NAMALWA (cell line): ENCODE measurements around the gene NDUFC1.
"Not testable (repeated sequence)": the region's sequence is repeated elsewhere in the genome, so short reads cannot be mapped to it uniquely, and the experiment has no call there.

Experiments
- DNase-seq: peaks from one replicate; pipeline ENCODE4 v3.0.0-alpha.2; 2015; ENCODE audit warnings: low spot score

The NDUFC1 gene

GRCh38 chr4:139301821-139302611, at the start of gene NDUFC1:
Gene NDUFC1 (minus strand): TSS chr4:139302477. CDS start chr4:139295798, 6,679 bp downstream.
- DNase-seq, result peak; percentile 86

DNA sequence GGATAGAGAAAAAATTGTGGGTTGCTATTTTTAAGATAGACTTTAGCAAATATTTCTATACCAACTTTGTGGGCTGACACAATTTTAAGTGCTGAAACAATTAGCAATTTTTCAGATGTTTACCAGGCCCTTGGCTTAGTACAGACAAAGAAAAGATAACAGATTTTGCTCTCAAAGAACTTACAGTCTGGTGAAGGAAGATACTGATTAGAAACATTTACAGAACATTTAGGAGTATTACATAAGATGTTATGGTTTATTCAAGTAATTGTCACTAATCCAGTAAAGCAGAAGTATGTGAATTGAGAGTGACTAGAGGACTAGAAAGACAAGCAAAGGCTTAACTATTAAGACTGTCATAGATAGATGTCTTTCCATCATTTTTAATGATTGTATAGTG, 35.3 kb upstream of the NDUFC1 start:
- no peak for DNase-seq

DNA sequence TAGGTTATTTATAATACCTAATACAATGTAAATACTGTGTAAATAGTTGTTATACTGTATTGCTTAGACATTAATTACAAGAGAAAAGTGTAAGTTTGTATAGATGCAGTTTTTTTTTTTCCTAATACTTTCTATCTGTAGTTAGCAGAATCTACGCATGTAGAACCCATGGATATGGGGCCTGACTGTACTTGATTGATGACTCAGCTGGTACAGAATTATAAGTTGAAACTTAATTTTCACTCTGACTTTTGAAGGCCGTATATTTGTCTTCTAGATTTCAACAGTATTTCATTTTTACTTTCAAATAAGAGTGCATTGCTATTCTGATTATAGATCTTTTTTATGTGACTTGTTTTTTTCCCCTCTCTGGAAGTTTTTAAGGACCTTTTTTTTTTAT, 30.8 kb upstream of the NDUFC1 start:
- no peak for DNase-seq

GRCh38 chr4:139331185-139331584, 28.9 kb upstream of the NDUFC1 start:
- DNase-seq, result no peak

DNA sequence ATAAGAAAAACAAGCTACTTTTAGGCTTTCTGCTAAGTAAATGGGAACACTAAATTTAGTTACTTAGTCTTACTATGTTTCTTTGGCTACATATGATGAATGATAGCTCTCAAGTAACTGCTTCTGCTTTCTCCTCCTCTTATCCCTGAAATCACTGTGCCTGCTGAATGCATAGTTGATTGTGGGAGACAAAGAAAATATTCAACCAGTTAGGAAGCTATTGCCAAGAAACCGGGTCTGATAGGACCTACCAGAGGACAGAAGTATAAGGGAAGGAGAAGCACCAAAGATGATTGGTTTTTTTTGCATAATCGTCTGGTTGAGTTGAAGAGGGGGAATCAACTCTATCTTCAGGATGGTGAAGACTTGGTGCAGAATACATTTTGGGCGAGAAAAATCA, 28.0 kb upstream of the NDUFC1 start:
- no peak for DNase-seq

GRCh38 chr4:139329665-139330200, 27.5 kb upstream of the NDUFC1 start:
- no peak for DNase-seq

DNA sequence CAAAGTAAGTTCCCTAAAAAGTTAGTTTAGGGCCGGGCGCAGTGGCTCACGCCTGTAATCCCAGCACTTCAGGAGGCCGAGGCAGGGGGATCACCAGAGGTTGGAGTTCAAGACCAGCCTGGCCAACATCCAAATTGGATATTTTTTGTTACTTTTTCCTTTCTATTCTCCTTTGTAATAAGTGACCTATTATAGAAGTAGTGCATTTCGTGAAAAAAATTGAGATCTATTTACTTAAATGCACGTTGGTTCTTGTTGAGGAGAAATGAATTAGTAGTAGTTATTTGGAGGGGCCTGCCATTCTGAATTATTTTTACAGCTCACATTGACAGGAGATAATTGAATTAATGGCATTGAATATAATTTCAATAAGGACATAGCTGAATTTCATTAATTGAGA, 22.3 kb upstream of the NDUFC1 start:
- DNase-seq, result no peak

DNA sequence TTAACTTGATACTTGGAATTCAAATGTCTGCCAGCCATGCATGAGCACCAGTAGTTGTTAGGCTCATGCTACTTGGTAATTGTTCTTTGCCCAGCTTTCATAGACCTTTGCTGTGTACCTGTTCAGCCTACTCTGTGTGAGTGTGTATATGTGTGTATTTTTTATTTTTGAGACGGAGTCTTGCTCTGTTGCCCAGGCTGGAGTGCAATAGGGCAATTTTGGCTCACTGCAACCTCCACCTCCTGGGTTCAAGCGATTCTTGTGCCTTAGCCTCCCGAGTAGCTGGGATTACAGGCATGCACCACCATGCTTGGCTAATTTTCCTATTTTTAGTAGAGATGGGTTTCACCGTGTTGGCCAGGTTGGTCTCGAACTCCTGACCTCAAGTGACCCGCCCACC, 20.3 kb upstream of the NDUFC1 start:
- not testable (repeated sequence) for DNase-seq

GRCh38 chr4:139322070-139322469, 19.8 kb upstream of the NDUFC1 start:
- DNase-seq, result not testable (repeated sequence)

GRCh38 chr4:139319571-139319970, 17.3 kb upstream of the NDUFC1 start:
- no peak for DNase-seq

GRCh38 chr4:139317635-139318034, 15.4 kb upstream of the NDUFC1 start:
- no peak for DNase-seq

DNA sequence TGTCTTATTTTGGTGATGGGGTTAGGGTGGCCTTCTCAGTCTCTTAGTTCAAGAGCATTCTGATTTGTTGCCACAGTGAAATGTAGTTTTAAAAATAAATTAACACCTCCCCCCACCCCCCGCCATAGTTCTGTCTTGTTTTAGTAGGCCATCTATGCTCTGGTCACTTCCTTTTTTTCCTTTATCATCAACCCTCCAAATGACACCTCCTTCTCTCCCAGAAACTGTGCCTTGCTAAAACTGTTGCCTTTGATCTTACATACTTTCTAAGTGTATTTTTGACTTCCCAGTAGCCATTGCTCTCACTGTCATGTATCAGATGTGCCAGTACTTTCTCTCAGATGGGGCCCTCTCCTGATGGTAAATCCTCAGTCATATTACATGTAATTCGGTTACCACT, 14.5 kb upstream of the NDUFC1 start:
- no peak for DNase-seq

GRCh38 chr4:139315221-139315675, 13.0 kb upstream of the NDUFC1 start:
- DNase-seq, result no peak

- DNase-seq, result no peak
Measured at GRCh38 chr4:139314047-139314800, 11.9 kb upstream of the NDUFC1 start.

GRCh38 chr4:139313414-139313813, 11.1 kb upstream of the NDUFC1 start:
- not testable (repeated sequence) for DNase-seq

DNA sequence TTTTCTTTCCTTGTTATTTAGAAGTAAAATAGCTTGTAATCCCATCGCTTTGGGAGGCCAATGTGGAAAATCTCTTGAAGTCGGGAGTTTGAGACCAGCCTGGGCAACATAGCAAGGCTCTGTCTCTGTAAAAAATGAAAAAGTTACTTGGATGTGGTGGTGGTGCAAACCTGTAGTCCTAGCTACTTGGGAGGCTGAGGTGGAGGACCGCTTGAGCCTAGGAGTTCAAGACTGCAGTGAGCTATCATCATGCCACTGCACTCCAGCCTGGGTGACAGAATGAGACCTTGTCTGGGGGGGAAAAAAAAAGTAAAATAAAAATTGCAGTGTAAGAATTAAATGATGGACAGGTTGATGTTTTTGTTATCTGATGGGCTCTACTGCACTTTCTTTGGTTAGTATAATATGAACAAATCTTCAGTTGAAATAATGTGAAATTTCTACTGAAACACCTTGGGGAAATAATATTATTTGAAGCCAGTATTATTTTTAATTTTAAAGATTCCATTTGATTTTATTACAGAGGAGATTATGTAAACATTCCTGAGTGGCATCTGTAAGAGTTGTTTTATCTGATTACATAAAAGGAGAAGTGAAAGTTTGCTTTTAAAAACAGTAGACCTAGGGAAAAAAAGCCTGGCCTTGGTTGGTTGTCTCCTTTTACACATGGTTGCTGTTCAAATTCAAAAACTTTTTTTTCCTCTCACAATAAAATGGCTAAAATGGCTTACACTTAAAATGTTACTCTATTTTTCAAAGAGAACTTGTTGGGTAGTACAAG, 10.5 kb upstream of the NDUFC1 start:
- peak; percentile 67 for DNase-seq

GRCh38 chr4:139311909-139312308, 9.6 kb upstream of the NDUFC1 start:
- DNase-seq, result no peak

DNA sequence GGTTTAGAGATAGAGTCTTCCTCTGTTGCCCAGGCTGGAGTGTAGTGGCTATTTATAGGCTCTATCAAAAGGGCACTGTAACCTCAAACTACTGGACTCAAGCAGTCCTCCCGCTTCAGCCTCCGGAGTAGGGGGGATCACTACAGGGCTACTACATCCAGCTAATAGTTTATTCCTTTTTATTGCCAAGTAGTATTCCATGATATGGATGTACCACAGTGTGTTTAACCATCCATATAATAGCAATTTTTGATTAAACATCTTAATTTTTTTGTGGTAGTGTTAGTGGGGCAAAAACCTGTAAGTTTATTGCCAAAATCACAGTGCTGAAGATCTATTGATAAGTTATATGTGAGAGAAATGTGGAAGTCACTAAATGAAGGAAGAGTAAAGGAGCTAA, 2.6 kb upstream of the NDUFC1 start:
- DNase-seq, result no peak

GRCh38 chr4:139301113-139301820, 1.0 kb downstream of the NDUFC1 start, which contains the start of gene NAA15:
Gene NAA15 (plus strand): TSS chr4:139301505. CDS start chr4:139301778, 273 bp downstream.
- DNase-seq, result peak; percentile 99

DNA sequence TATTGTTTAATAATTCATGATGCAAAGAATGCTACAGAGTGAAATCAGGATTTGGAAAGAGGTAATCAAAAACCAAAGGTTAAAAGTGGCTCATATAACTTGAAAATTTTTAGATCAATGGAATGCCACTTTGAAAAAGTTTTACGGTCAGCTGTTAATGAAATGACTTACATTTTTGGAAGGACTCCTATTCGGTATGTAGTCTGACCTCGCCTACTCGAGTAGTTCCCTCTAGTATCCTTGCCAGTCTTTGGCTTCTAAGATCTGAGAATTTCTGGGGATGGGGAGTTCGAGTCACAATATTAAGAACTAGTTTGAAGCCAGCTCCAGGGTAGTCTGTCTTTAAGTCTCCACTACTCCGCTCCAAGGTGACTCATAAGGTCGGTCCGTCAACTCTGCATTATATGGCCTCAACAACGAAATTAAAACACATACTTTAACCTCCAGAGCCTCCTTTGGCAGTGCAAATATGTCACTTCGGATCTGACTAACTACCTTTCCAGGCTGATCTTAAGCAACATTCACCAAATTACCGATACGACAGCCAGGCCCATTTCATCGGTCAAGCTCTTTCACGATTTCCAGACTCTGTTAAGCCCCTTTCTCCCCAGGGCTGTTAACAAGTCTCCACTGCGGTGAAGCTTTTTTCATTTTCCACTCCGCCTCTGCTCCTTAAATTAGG, 1.7 kb downstream of the NDUFC1 start:
- no peak for DNase-seq

DNA sequence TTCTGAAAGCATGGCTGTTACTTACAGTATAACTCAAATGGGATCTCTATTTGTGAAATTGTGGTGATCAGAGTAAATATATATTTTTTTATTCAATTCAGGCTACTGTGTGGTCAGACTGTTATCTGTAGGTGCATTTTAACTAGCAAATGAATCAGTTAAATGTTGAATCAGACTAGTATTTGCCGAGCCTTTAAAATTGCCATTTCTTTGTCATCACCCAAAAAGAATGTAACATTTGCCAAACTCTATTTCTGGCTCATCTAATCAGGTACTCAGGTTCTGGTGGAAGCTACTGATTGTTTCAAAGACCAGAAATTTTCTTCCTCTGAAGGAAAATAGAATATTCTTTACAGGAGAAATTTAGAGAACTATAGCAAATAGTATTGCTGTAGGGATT, 2.7 kb downstream of the NDUFC1 start:
- no peak for DNase-seq
